Skin epidermis (tissue), 12 donors: ENCODE data around the gene USE1.

Experiments
- H3K27ac ChIP-seq, 21 experiments: fragments of 200-600 bp; sonication (generic) in 11 of 21; one replicate each; pipeline ENCODE4 v1.5.0; 2020; ENCODE audit warnings: mild to moderate bottlenecking in 3 of 21, inconsistent platforms in 2 of 21, moderate library complexity in 2 of 21
- H3K4me3 ChIP-seq, 7 experiments: fragments of 200-600 bp; sonication (generic) in 2 of 7; one replicate each; pipeline ENCODE4 v1.5.0; 2020; ENCODE audit warnings: inconsistent platforms in 2 of 7, mild to moderate bottlenecking in 2 of 7, moderate library complexity in 1 of 7

USE1 gene

GRCh38 chr19:17202249-17202648, 12.9 kb upstream of the USE1 start:
- no peak overlapping the region for H3K4me3 ChIP-seq
- H3K27ac ChIP-seq, result no peak overlapping the region

DNA sequence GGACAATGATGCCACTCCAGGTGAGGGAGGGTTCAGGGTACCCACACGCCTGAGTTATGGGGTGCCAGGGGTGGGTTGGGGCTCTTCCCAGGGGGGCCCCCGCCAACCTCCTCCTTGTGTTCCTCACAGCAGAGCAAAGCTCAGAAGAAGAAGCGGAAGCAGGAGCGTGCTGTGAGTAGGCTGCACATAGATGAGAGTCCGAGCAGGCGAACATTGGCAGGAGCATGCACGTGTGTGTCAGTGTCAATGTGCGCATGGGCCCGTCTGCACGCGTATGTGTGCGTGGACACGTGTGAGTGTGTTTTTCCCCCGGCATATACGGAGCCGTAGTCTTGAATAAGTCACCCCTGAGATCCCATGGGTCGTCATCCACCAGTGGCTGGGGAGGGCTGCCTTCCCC, 12.4 kb upstream of the USE1 start:
- Histone ChIP-seq H3K4me3 (no peak overlapping the region), H3K27ac (no peak overlapping the region)

GRCh38 chr19:17205237-17206140, 9.7 kb upstream of the USE1 start:
- Histone ChIP-seq H3K27ac (no peak overlapping the region), H3K4me3 (no peak overlapping the region)

- no peak overlapping the region for H3K4me3 ChIP-seq
Measured at GRCh38 chr19:17206736-17207581, 8.2 kb upstream of the USE1 start.

GRCh38 chr19:17209126-17210036, 5.8 kb upstream of the USE1 start:
- H3K27ac ChIP-seq, result no peak overlapping the region
- no peak overlapping the region for H3K4me3 ChIP-seq

More at GRCh38 chr19:17206736-17207581, 8.2 kb upstream of the USE1 start:
- H3K27ac ChIP-seq, result no peak overlapping the region

DNA sequence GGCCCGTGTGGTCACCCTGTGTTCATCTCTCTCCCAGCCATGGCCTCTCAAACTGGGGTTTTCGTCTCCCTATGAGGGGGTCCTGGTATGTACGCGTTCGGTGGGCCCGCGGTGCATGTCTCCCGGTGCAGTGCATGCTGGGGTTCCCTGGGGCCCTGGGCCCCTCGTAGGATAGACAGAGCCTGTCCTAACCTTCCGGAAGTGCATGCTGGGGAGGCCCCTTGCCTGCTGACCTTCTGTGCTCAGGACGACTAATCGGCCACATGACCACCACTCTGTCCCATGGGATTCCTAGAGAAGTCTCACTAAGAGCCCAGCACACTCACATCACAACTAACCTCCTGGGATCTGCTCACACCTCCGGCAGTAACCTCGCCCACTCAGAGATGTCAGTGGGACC, 4.9 kb upstream of the USE1 start:
- Histone ChIP-seq H3K4me3 (no peak overlapping the region), H3K27ac (no peak overlapping the region)

DNA sequence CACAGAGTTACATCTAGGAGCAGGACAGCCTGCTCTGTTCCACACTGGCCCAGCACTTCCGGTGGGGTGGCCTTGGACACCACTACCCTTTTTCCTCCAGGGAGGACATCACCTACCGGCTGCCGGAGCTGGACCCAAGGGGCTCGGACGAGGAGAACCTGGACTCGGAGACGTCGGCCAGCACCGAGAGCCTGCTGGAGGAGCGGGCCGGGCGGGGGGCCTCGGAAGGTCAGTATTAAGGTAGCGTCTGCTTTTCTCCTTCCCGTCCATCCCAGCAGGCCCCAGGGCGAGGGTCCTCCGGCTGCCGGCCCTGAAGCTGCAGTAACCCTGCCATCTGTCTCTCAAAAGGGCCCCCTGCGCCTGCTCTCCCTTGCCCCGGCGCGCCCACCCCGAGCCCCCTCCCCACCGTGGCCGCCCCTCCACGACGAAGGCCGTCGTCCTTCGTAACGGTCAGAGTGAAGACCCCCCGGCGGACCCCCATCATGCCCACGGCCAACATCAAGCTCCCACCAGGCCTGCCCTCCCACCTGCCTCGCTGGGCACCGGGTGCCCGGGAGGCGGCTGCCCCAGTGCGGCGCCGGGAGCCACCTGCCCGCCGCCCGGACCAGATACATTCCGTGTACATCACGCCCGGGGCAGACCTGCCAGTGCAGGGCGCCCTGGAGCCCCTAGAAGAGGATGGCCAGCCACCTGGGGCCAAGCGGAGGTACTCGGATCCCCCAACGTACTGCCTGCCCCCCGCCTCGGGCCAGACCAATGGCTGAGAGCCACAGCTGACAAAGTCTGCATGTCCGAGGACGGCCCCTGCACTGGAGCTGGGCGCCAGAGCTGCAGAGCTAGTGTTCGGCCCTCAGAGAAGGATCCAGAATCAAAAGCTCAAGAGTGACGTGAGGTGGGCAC, 3.4 kb upstream of the USE1 start:
- H3K27ac ChIP-seq, result no peak overlapping the region

DNA sequence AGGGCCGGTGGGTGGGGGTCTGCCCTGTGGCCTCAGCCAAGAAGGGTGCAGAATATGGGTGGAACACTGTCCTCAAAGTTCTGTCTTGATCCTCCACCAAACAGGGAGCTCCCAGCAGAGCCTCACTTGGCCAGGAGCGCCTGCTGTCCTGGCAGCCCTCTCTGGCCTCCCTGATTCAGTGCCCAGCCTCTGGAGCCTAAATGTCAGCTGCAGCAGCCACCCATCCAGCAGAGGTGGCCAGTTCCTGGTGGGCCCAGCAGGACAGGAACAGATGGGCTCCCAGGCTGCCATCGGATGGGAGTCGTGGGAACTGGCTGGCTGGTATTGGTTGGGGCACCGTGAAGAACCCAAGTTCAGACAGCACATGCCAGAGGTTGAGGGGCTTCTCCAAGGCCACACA, 1.8 kb upstream of the USE1 start:
- Histone ChIP-seq H3K4me3 (no peak overlapping the region), H3K27ac (no peak overlapping the region)

More for the DNA sequence above, 3.4 kb upstream of the USE1 start:
- no peak overlapping the region for H3K4me3 ChIP-seq

DNA sequence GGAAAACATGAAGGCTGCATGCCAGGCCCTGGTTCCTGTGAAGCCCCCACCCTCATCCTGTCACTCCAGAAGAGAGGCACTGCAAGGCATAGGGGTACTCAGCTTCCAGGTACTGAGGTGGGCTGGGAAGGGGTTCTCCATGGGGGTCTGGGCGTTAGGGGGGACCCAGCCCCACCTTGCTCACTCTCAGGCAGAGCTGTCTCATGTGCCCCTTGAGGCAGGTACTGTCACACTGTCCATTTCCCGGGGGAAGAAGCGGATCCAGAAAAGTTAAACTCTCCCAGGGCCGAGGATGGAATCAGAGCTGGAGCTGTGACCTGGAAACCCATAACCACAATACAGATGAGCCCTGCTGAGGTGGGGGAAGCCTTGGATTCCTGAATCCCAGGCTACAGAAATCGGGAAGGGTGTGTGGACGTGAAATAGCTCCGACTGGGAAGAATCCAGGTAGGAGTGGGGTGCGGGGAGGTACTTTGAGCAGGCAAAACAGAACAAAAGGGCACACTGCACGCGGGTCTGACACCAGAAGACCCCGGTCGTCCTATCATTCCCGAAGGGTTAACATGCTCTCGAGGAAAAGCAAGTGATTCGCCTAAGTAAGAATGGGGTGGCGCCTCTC, 540 bp upstream of the USE1 start:
- Histone ChIP-seq H3K27ac (peak overlapping the region; percentile 67 to 98 (median 94)), H3K4me3 (peak overlapping the region; percentile 47 to 68 (median 55))

DNA sequence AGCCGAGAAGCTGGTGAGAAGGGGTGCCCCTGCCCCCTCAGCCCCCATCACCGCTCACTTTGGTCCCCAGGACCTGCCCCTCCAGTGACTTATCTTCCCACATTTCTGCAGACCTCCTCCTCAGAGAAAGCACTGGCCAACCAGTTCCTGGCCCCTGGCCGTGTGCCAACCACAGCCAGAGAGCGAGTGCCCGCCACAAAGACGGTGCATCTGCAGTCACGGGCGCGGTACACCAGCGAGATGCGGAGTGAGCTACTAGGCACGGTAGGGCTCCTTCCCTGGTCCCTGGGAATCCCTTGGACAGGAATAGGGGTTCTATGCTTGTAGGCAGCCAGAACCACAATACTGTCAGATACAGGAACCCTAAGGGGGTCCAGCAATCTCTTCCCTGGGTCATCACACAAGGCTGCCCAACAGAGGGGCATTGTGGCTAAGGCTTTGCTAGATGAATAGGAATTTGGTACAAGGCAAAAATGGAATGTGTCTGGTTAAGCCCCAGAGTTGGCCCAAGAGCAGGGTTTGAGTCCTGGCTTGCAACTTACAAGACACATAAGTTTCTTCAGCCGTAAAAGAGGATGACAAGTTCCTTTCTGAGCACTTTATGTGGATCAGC, 1.0 kb downstream of the USE1 start:
- Histone ChIP-seq H3K27ac (peak overlapping the region in 8 of 21 experiments; percentile 89 to 97 (median 94)), H3K4me3 (peak overlapping the region in 5 of 7 experiments; percentile 51 to 68 (median 60))

DNA sequence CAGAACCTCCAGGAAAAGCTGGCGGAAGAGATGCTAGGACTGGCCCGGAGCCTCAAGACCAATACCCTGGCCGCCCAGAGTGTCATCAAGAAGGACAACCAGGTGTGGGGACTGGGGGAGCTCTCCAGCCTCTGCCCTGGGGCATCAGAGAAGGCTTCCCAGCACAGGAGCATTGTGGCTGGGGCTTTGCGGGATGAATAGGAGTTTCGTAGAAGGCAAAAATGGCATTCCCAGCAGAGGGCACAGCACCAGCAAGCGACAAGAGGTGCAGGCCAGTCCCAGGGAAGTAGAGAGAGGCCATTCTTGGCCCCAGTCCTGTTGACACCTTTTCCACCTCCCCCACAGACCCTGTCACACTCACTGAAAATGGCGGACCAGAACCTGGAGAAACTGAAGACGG, 4.1 kb downstream of the USE1 start:
- H3K4me3 ChIP-seq, result no peak overlapping the region
- no peak overlapping the region for H3K27ac ChIP-seq

- no peak overlapping the region for H3K27ac ChIP-seq
- no peak overlapping the region for H3K4me3 ChIP-seq
Measured at GRCh38 chr19:17220207-17220758, 5.1 kb downstream of the USE1 start.

DNA sequence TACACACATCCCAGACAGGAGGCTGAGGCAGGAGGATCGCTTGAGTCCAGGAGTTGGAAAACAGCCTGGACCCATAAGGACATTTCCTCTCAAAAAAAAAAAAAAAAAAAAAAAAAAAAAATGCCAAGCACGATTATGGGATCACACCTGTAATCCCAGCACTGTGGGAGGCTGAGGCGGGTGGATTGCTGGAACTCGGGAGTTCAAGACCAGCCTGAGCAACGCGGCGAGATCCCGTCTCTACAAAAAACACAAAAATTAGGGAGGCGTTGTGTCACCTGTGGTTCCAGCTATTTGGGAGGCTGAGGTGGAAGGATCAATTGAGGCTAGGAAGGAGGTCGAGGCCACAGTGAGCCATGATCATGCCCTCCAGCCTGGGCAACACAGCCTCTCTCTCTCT, 9.9 kb downstream of the USE1 start:
- Histone ChIP-seq H3K27ac (no peak overlapping the region), H3K4me3 (no peak overlapping the region)

GRCh38 chr19:17226002-17226933, 11.1 kb downstream of the USE1 start, which contains the start of gene OCEL1:
Gene OCEL1, plus strand, starts transcription at chr19:17226226. Its CDS starts 22 bp downstream, at chr19:17226248.
- Histone ChIP-seq H3K4me3 (peak within 1 kb of the TSS; percentile 47 to 69 (median 62)), H3K27ac (peak within 1 kb of the TSS in 20 of 21 experiments; percentile 58 to 89 (median 83))

DNA sequence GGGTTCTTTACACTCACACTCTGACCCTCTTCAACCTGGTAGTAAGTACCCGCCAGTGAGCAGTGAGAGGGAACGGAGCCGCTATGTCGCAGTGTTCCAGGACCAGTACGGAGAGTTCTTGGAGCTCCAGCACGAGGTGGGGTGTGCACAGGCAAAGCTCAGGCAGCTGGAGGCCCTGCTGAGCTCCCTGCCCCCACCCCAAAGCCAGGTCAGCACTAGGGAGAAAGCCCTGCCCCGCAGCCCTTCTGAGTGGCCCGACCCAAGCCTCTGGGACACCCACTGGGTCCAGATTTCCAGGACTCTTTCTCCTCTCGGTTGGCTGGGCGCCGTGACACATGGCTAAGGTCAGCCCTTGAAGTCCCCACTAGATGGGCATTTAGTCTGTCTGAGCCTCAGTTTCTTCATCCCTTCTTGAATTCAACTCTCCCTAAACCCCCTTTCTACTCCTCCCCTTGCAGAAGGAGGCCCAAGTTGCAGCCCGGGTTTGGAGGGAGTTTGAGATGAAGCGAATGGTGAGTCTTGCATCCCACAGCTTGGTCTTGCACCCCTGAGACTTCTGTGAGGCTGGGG, 12.7 kb downstream of the USE1 start:
- no peak overlapping the region for H3K27ac ChIP-seq

GRCh38 chr19:17229890-17230289, 14.7 kb downstream of the USE1 start:
- Histone ChIP-seq H3K27ac (no peak overlapping the region), H3K4me3 (no peak overlapping the region)

More for the DNA sequence above, 12.7 kb downstream of the USE1 start:
- no peak overlapping the region for H3K4me3 ChIP-seq
